HUDEP-2 (cell line): ENCODE results near the gene GATB.
A peak's percentile ranks its signal among the peaks of the same experiment; 100 is the strongest.

Experiments
- DNase-seq, 76 experiments: peaks; one replicate each; lab custom pipeline; 2025; ENCODE audit not compliant: unreplicated experiment in 76 of 76; lab: John Stamatoyannopoulos, UW

The GATB gene

GRCh38 chr4:151702256-151702655 is 58.6 kb downstream of the GATB start:
- DNase-seq = no peak

- no peak for DNase-seq
Measured at GRCh38 chr4:151700566-151701316, 60.1 kb downstream of the GATB start.

DNA sequence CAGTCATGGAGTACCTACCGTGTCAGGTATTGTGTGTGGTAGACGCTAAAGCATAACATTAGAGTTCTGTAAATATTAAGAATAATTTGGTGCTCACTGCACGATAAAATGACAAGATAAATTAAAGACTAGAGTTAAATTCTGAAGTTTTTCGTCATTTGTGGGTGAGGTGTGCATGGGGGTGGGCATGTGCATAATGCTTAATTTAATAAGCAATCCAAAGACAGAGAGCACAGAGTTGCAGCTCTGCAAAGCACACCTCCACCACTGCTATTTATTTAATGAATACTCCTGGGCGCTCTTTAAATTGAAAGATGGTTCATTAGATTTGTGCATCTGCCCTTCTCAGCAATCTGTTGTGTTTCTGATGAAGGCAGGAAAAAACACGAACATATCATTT is 62.6 kb downstream of the GATB start:
- no peak for DNase-seq

- DNase-seq = no peak
Measured at GRCh38 chr4:151694961-151695720, 65.7 kb downstream of the GATB start.

DNA sequence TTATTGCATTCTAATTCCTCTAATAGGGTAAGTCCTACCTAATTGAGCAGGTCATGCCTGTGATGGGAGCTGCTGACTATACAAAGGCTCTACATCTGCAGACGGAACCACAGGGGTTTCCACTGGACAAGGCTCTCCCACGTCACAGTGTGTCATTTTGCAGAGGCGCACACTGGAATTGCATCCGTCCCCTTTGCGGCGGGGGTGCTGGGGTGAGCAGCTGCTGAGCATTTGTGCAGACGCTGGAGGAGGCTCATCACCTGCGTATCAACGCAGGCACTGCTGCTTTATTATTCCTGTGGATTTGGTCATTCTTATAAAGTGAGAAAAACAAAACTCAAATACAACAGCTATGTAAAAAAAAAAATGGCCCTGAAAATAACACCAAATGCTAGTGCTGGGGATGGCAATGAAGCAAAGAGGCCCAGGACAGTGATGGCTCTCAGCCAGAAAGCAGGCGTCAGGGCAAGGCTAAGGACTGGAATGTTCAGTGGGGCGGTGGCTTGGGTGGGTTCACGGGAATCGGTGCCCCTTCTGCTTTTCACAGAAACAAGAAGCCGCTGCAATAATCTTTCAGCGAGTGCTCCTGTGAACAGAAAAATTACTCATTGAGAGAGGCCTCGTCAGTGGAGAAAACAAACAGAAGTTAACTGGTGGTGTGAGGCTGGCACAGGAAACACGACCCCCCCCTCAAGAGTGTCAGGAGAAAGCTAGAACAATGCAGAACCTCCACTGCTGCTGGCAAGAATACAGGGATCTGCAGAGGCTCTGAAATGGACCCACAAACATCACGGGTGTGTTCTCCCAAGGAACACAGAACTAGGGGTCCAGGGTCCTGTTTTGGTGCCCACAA is 67.8 kb downstream of the GATB start:
- DNase-seq = no peak

- no peak for DNase-seq
Measured at GRCh38 chr4:151692443-151692782, 68.4 kb downstream of the GATB start.

DNA sequence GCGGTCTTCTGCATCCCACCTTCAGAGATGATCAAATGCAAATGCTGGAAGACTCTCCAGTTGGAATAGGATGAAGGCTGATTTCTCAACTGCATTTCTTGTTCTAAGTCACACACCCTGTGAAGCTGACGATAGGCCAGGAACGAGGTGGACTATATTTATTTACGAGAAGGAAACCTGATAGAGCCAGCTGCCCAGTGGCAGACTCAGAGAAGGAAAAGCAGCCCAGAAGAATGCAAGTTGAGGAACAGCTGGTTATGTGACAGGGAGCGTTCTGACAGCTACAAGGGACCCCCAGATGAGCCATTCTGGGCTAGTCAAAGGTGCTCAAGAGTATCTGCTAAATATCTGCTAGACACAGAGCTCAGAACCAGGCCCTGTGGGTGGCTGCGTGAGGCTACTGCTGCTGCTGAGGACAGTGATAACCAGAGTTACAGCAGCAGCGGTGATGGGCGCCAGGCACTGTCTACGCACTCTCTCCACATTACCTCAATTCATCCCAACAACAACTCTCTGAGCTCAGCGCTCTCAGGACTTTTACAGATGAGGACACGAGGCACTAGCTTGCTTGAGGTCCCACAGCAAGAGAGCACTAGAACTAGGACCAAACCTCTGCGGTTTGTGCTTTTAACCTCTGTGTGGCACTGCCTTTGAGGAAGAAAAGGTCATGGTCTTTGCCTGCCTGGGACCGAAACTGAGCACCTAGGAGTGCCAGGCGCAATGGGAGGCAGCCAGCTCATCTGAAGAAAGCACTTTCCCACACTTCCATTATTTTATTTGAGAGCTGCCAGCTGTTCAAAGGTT is 69.0 kb downstream of the GATB start:
- DNase-seq = no peak

- no peak for DNase-seq
Measured at GRCh38 chr4:151690876-151691275, 69.9 kb downstream of the GATB start.

GRCh38 chr4:151690164-151690870 is 70.5 kb downstream of the GATB start:
- DNase-seq = no peak

GRCh38 chr4:151689211-151689991 is 71.4 kb downstream of the GATB start:
- no peak for DNase-seq

- no peak for DNase-seq
Measured at GRCh38 chr4:151688785-151689043, 72.1 kb downstream of the GATB start.

GRCh38 chr4:151688003-151688784 is 72.6 kb downstream of the GATB start:
- DNase-seq = no peak

GRCh38 chr4:151687021-151687640 is 73.7 kb downstream of the GATB start:
- DNase-seq = peak in 1 of 76 experiments; percentile 1

GRCh38 chr4:151685303-151685702 is 75.5 kb downstream of the GATB start:
- DNase-seq = no peak

DNA sequence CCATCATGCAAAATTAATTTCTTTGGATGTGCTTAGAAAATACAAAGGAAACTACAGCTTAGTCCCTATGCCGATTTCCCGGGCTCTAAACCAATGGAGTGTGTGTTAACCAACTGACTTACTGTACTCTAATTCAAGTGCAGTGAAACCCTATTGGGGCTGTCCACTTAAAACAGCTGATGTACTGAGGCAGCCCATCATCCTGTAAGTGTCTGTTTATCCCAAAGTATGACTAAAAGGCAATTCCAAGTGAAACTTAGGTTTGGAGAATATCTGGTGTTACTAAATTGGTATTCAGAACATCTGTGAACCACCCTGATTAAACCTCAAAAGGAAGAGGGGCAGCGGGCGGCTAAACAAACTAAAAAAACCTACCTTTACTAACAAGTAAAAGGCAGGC is 79.7 kb downstream of the GATB start:
- no peak for DNase-seq

DNA sequence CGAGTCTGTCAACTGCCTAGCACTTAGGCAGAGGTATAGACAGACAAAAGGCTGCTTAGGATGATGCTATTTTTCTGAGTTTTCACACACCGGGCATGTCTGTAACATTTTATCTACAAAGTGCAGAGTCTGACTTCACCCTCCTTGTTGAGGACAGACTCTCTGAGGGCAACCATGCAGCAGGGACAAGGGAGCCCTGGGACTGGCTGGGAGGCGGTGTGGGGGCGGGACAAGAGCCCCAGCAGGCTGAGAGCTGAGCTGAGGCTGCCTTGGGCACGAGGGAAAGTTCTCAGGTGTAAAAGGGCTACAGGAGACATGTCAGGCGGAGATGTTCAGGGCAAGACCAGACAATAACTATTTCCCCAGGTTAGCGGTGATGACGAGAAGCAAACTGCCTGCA is 81.6 kb downstream of the GATB start:
- DNase-seq = peak in 10 of 76 experiments; percentile 2 to 25 (median 10)

- peak in 1 of 76 experiments; percentile 1 for DNase-seq
Measured at GRCh38 chr4:151678048-151678872, 82.5 kb downstream of the GATB start.
